IMR-90 (cell line): ENCODE results near the gene DPP6.

Experiments
- CTCF ChIP-seq: conservative IDR thresholded peaks from 2 replicates; pipeline ENCODE4 v1.5.1; 2012; ENCODE audit warnings: mild to moderate bottlenecking, low read depth, low read length, improper control_type of control experiment
- NFE2L2 ChIP-seq: fragments of 150-350 bp; IDR thresholded peaks from 2 replicates; pipeline ENCODE4 v1.6.1; 2016; ENCODE audit warnings: low read depth, mild to moderate bottlenecking, low read length
- POLR2A ChIP-seq: IDR thresholded peaks from 2 replicates; pipeline ENCODE4 v1.6.1; 2012; ENCODE audit warnings: mild to moderate bottlenecking, low read depth, low read length
- RCOR1 ChIP-seq: IDR thresholded peaks from 2 replicates; pipeline ENCODE4 v1.6.1; 2012; ENCODE audit warnings: mild to moderate bottlenecking, low read length, improper control_type of control experiment; ENCODE audit not compliant: insufficient replicate concordance
- RFX5 ChIP-seq: IDR thresholded peaks from 2 replicates; pipeline ENCODE4 v1.8.0; 2012; ENCODE audit warnings: low read depth, mild to moderate bottlenecking, low read length, moderate library complexity

- TF ChIP-seq CTCF (no peak), POLR2A (no peak), NFE2L2 (no peak), RFX5 (no peak), RCOR1 (no peak)
Measured at GRCh38 chr7:154640266-154640865, 588.2 kb downstream of the DPP6 start.
